ENCODE measurements around the gene CCDC33.

CCDC33 gene

GRCh38 chr15:74377831-74378766 lies 142.0 kb downstream of the CCDC33 start:
- Histone ChIP-seq H3K4me1 (ENCODE audit: control extremely low read depth in 1 of 4, control insufficient read depth in 4 of 4, insufficient read depth in 4 of 4, low read length in 3 of 4) (peaks cover 2 to 44% (median 38%) of the 10 kb centered on the region in 4 experiments), H3K27me3 (replicated peaks in 2 of 5; ENCODE audit: control insufficient read depth in 4 of 5, insufficient read depth in 5 of 5, low read length in 4 of 5) (no peaks in the 10 kb centered on the region), H3K4me3 (ENCODE audit: control insufficient read depth in 1 of 7, extremely low read depth in 1 of 7, insufficient read depth in 4 of 7, low read depth in 2 of 7, low read length in 6 of 7) (no peak overlapping the region), H3K36me3 (ENCODE audit: control insufficient read depth in 4 of 4, insufficient read depth in 4 of 4, low read length in 3 of 4) (no peaks in the 10 kb centered on the region), H3K27ac (ENCODE audit: insufficient read depth in 1 of 2, low read depth in 1 of 2, low read length in 2 of 2, poor library complexity in 1 of 2, severe bottlenecking in 2 of 2) (no peak overlapping the region), H3K9me3 (ENCODE audit: control extremely low read depth in 1 of 5, control insufficient read depth in 4 of 5, insufficient read depth in 2 of 5, low read depth in 1 of 5, low read length in 4 of 5) (no peaks in the 10 kb centered on the region)
- no peak for DNase-seq
- WGBS (ENCODE audit: insufficient coverage), result 95% methylated on average over 10 of the region's 15 CpGs
- POLR2A ChIA-PET, result interaction anchor here (1.2 to 1.5 kb wide), 2 partner anchors 12 to 220 kb away, joined by 4 read pairs; no protein-coding TSS in a partner anchor
- CTCF ChIA-PET, result interaction anchor here (0.8 to 22.0 kb wide), 13 partner anchors 8 to 254 kb away, joined by 3 to 671 read pairs (median 7); partner anchors contain the start of genes ARID3B and SEMA7A

- Histone ChIP-seq H3K9me3 (ENCODE audit: control extremely low read depth in 1 of 5, control insufficient read depth in 4 of 5, insufficient read depth in 2 of 5, low read depth in 1 of 5, low read length in 4 of 5) (no peaks in the 10 kb centered on the region), H3K27me3 (replicated peaks in 2 of 5; ENCODE audit: control insufficient read depth in 4 of 5, insufficient read depth in 5 of 5, low read length in 4 of 5) (no peaks in the 10 kb centered on the region), H3K36me3 (ENCODE audit: control insufficient read depth in 4 of 4, insufficient read depth in 4 of 4, low read length in 3 of 4) (no peaks in the 10 kb centered on the region), H3K4me3 (ENCODE audit: control insufficient read depth in 1 of 7, extremely low read depth in 1 of 7, insufficient read depth in 4 of 7, low read depth in 2 of 7, low read length in 6 of 7) (peak overlapping the region in 2 of 7 experiments; percentile 1 to 16), H3K27ac (ENCODE audit: insufficient read depth in 1 of 2, low read depth in 1 of 2, low read length in 2 of 2, poor library complexity in 1 of 2, severe bottlenecking in 2 of 2) (no peak overlapping the region), H3K4me1 (ENCODE audit: control extremely low read depth in 1 of 4, control insufficient read depth in 4 of 4, insufficient read depth in 4 of 4, low read length in 3 of 4) (peaks cover 2 to 41% (median 34%) of the 10 kb centered on the region in 4 experiments)
- POLR2A ChIA-PET, result interaction anchor here (1.2 to 1.5 kb wide), 3 partner anchors 11 to 219 kb away, joined by 4 read pairs; no protein-coding TSS in a partner anchor
- CTCF ChIA-PET, result interaction anchor here (0.8 to 22.0 kb wide), 12 partner anchors 9 to 253 kb away, joined by 3 to 671 read pairs (median 6); partner anchors contain the start of genes ARID3B and SEMA7A
- DNase-seq, result peak; percentile 56 to 94 (median 91)
- 17% methylated on average over 9 of the region's 9 CpGs for WGBS (ENCODE audit: insufficient coverage)
These were observed 142.7 kb downstream of the CCDC33 start for GRCh38 chr15:74378848-74379247.

- POLR2A ChIA-PET, result interaction anchor here (1.5 kb wide), 1 partner anchor 80 kb away, joined by 4 read pairs; no protein-coding TSS in a partner anchor
- no peaks in the 10 kb centered on the region for H3K36me3 ChIP-seq (ENCODE audit: control insufficient read depth in 4 of 4, insufficient read depth in 4 of 4, low read length in 3 of 4)
- H3K27ac ChIP-seq (ENCODE audit: insufficient read depth in 1 of 2, low read depth in 1 of 2, low read length in 2 of 2, poor library complexity in 1 of 2, severe bottlenecking in 2 of 2), result no peak overlapping the region
- DNase-seq, result no peak
- WGBS (ENCODE audit: insufficient coverage), result 93% methylated on average over 8 of the region's 12 CpGs
- H3K27me3 ChIP-seq (replicated peaks in 2 of 5; ENCODE audit: control insufficient read depth in 4 of 5, insufficient read depth in 5 of 5, low read length in 4 of 5), result no peaks in the 10 kb centered on the region
- H3K4me1 ChIP-seq (ENCODE audit: control extremely low read depth in 1 of 4, control insufficient read depth in 4 of 4, insufficient read depth in 4 of 4, low read length in 3 of 4), result peaks cover 0 to 46% (median 37%) of the 10 kb centered on the region in 4 experiments
- H3K4me3 ChIP-seq (ENCODE audit: control insufficient read depth in 1 of 7, extremely low read depth in 1 of 7, insufficient read depth in 4 of 7, low read depth in 2 of 7, low read length in 6 of 7), result no peak overlapping the region
- CTCF ChIA-PET, result interaction anchor here (0.8 to 22.0 kb wide), 8 partner anchors 9 to 251 kb away, joined by 3 to 671 read pairs (median 8); partner anchors contain the start of gene SEMA7A
- no peaks in the 10 kb centered on the region for H3K9me3 ChIP-seq (ENCODE audit: control extremely low read depth in 1 of 5, control insufficient read depth in 4 of 5, insufficient read depth in 2 of 5, low read depth in 1 of 5, low read length in 4 of 5)
These were observed 144.4 kb downstream of the CCDC33 start for GRCh38 chr15:74380361-74381189.

DNA sequence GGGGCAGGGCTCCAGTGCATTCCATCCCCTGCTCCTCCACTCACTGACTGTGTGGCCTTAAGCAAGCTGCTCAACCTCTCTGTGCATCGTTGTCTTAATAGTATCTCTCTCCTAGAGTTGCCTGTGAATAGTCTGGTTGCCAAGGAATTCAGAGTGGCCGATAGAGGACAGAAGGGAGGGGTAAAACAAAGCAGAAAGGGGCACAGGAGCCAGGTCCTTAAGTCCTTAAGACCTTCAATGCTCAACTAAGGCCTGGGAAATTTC lies 145.0 kb downstream of the CCDC33 start:
- DNase-seq, result no peak
- Histone ChIP-seq H3K27ac (ENCODE audit: insufficient read depth in 1 of 2, low read depth in 1 of 2, low read length in 2 of 2, poor library complexity in 1 of 2, severe bottlenecking in 2 of 2) (no peak overlapping the region), H3K4me3 (ENCODE audit: control insufficient read depth in 1 of 7, extremely low read depth in 1 of 7, insufficient read depth in 4 of 7, low read depth in 2 of 7, low read length in 6 of 7) (no peak overlapping the region), H3K36me3 (ENCODE audit: control insufficient read depth in 4 of 4, insufficient read depth in 4 of 4, low read length in 3 of 4) (no peaks in the 10 kb centered on the region), H3K27me3 (replicated peaks in 2 of 5; ENCODE audit: control insufficient read depth in 4 of 5, insufficient read depth in 5 of 5, low read length in 4 of 5) (no peaks in the 10 kb centered on the region), H3K9me3 (ENCODE audit: control extremely low read depth in 1 of 5, control insufficient read depth in 4 of 5, insufficient read depth in 2 of 5, low read depth in 1 of 5, low read length in 4 of 5) (no peaks in the 10 kb centered on the region), H3K4me1 (ENCODE audit: control extremely low read depth in 1 of 4, control insufficient read depth in 4 of 4, insufficient read depth in 4 of 4, low read length in 3 of 4) (peaks cover 0 to 52% (median 42%) of the 10 kb centered on the region in 4 experiments)
- WGBS (ENCODE audit: insufficient coverage), result 100% methylated on average over 2 of the region's 2 CpGs
- ChIA-PET POLR2A (no interaction called here), CTCF (interaction anchor here (0.7 to 22.0 kb wide), 9 partner anchors 7 to 251 kb away, joined by 3 to 671 read pairs (median 6); partner anchors contain the start of genes SEMA7A and UBL7)

DNA sequence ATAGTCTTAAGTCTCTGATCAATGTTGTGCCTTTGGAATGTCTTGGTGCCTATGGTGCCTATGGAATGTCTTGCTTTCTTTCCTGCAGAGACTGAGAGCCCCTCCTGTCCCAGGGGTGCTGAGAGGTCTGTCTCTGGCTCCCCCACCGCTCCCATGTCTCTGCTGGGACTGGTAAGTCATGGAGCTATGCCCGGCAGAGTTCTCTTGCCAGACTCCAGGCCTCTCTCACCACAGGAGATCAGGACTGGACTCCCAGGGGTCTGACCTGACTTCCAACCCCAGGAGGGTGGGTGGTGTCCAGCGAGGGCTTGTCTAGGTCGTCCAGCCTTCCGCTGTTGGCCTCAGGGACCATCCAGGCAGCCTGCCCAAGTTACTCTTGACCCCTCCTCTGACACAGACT lies 145.4 kb downstream of the CCDC33 start:
- POLR2A ChIA-PET, result no interaction called here
- CTCF ChIA-PET, result interaction anchor here (0.6 to 22.0 kb wide), 11 partner anchors 8 to 377 kb away, joined by 3 to 671 read pairs (median 4); partner anchors contain the start of genes SEMA7A and UBL7
- Histone ChIP-seq H3K27me3 (replicated peaks in 2 of 5; ENCODE audit: control insufficient read depth in 4 of 5, insufficient read depth in 5 of 5, low read length in 4 of 5) (no peaks in the 10 kb centered on the region), H3K4me1 (ENCODE audit: control extremely low read depth in 1 of 4, control insufficient read depth in 4 of 4, insufficient read depth in 4 of 4, low read length in 3 of 4) (peaks cover 0 to 56% (median 46%) of the 10 kb centered on the region in 4 experiments), H3K36me3 (ENCODE audit: control insufficient read depth in 4 of 4, insufficient read depth in 4 of 4, low read length in 3 of 4) (no peaks in the 10 kb centered on the region), H3K9me3 (ENCODE audit: control extremely low read depth in 1 of 5, control insufficient read depth in 4 of 5, insufficient read depth in 2 of 5, low read depth in 1 of 5, low read length in 4 of 5) (no peaks in the 10 kb centered on the region), H3K27ac (ENCODE audit: insufficient read depth in 1 of 2, low read depth in 1 of 2, low read length in 2 of 2, poor library complexity in 1 of 2, severe bottlenecking in 2 of 2) (no peak overlapping the region), H3K4me3 (ENCODE audit: control insufficient read depth in 1 of 7, extremely low read depth in 1 of 7, insufficient read depth in 4 of 7, low read depth in 2 of 7, low read length in 6 of 7) (no peak overlapping the region)
- no CpG with 5 or more reads among the region's 5 CpGs for WGBS (ENCODE audit: insufficient coverage)
- DNase-seq, result no peak

DNA sequence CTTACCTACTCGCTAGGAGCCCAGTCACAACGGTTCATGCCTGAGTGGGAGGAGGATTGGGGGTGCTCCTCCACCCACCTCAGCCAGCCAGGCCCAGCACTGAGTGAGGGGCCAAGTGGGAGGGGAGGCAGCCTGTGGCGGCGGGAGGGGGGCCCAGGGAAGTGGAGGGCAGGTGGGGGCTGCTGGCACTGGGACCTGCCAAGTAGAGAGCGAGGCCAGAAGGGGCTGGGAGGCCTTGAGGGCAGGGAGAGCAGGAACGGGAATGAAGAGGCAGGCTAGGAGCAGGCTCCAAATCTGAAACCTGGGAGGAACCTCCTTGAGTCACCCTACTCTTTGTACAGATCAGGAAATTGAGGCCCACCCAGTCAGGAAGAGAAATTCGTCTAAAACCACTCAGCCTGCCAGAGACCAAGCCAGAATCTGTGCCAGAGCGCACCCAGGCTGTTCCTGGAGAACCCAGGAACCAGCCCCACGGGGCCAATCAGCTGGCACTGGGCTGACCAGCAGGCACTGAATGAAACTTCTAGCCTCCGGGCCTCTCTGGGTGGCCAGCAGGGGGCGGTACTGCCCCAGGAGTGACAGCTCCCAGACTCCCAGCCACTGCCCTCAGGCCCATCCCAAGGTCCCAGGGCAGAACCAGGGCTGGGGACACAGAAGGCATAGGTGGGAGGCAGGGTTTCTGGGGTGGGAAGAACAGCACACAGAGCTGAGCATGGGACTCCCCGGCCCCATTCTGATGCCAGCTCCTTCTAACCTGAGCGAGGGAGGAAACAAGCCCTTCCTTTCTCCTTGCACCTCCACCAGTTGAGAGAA lies 146.1 kb downstream of the CCDC33 start:
- H3K4me3 ChIP-seq (ENCODE audit: control insufficient read depth in 1 of 7, extremely low read depth in 1 of 7, insufficient read depth in 4 of 7, low read depth in 2 of 7, low read length in 6 of 7), result no peak overlapping the region
- H3K27me3 ChIP-seq (replicated peaks in 2 of 5; ENCODE audit: control insufficient read depth in 4 of 5, insufficient read depth in 5 of 5, low read length in 4 of 5), result no peaks in the 10 kb centered on the region
- ChIA-PET POLR2A (interaction anchor here (1.1 to 1.4 kb wide), 3 partner anchors 20 to 54 kb away, joined by 3 to 5 read pairs (median 4); partner anchors contain the start of gene SEMA7A), CTCF (interaction anchor here (0.6 to 22.0 kb wide), 19 partner anchors 9 to 377 kb away, joined by 3 to 671 read pairs (median 4); partner anchors contain the start of genes SEMA7A and UBL7)
- WGBS (ENCODE audit: insufficient coverage), result 49% methylated on average over 6 of the region's 13 CpGs
- no peaks in the 10 kb centered on the region for H3K9me3 ChIP-seq (ENCODE audit: control extremely low read depth in 1 of 5, control insufficient read depth in 4 of 5, insufficient read depth in 2 of 5, low read depth in 1 of 5, low read length in 4 of 5)
- DNase-seq, result peak; percentile 59 to 68 (median 65)
- no peak overlapping the region for H3K27ac ChIP-seq (ENCODE audit: insufficient read depth in 1 of 2, low read depth in 1 of 2, low read length in 2 of 2, poor library complexity in 1 of 2, severe bottlenecking in 2 of 2)
- H3K4me1 ChIP-seq (ENCODE audit: control extremely low read depth in 1 of 4, control insufficient read depth in 4 of 4, insufficient read depth in 4 of 4, low read length in 3 of 4), result peaks cover 0 to 61% (median 51%) of the 10 kb centered on the region in 4 experiments
- no peaks in the 10 kb centered on the region for H3K36me3 ChIP-seq (ENCODE audit: control insufficient read depth in 4 of 4, insufficient read depth in 4 of 4, low read length in 3 of 4)

Data from common myeloid progenitor, CD34-positive (primary cell).